IMR-90 (cell line): ENCODE data around the gene TMPRSS6. TPM values are rescaled to one million over a fixed set of nuclear protein-coding genes. Genes with fewer than 3 reads are reported as not detected.

Experiments
- ATAC-seq: fragments of 200-7000 bp; cut with Tn5 transposase; 2 replicates; pipeline ENCODE4 v1.9.1; 2020; ENCODE audit warnings: low read depth, mild to moderate bottlenecking, moderate library complexity
- BruUV-seq: library from RNA; stranded (reverse); fragments of 400-500 nt; replicated peaks from 2 replicates; lab custom pipeline; 2021; lab: Mats Ljungman, UMichigan
- CTCF ChIA-PET: fragments of 300-600 bp; formaldehyde crosslinking; extraction: SDS; loops from one replicate; lab custom pipeline; 2021; ENCODE audit warnings: antibody characterized with exemption; lab: Yijun Ruan, JAX
- POLR2A ChIA-PET: fragments of 300-600 bp; sonication (Branson Sonifier 250); formaldehyde crosslinking; loops from one replicate; lab custom pipeline; 2022; ENCODE audit warnings: antibody characterized with exemption; ENCODE audit not compliant: unreplicated experiment; lab: Charles Lee
- DNase-seq: peaks from one replicate; pipeline ENCODE4 v3.0.0; 2013
- H2AFZ ChIP-seq: replicated peaks from 2 replicates; pipeline ENCODE3; 2013; ENCODE audit warnings: low read length, mild to moderate bottlenecking; ENCODE audit not compliant: poor library complexity
- H2AK5ac ChIP-seq: 2 replicates; pipeline ENCODE4 v1.6.1; 2013; ENCODE audit warnings: low read depth, low read length, inconsistent platforms
- H2AK9ac ChIP-seq: replicated peaks from 2 replicates; pipeline ENCODE3; 2013; ENCODE audit warnings: mild to moderate bottlenecking, low read depth, low read length, moderate library complexity; ENCODE audit not compliant: poor library complexity
- H2BK120ac ChIP-seq: 2 replicates; pipeline ENCODE4 v1.6.1; 2013; ENCODE audit warnings: low read depth, low read length, inconsistent platforms
- H2BK15ac ChIP-seq: 3 replicates; pipeline ENCODE4 v1.6.1; 2013; ENCODE audit warnings: low read depth, low read length, inconsistent platforms
- H2BK20ac ChIP-seq: 2 replicates; pipeline ENCODE4 v1.6.1; 2013; ENCODE audit warnings: low read depth, mild to moderate bottlenecking, inconsistent platforms, low read length, moderate library complexity
- H2BK5ac ChIP-seq: 2 replicates; pipeline ENCODE4 v1.6.1; 2013; ENCODE audit warnings: mild to moderate bottlenecking, low read depth, low read length, inconsistent platforms; ENCODE audit not compliant: poor library complexity, severe bottlenecking
- H3K14ac ChIP-seq: replicated peaks from 2 replicates; pipeline ENCODE4 v1.6.1; 2013; ENCODE audit warnings: low read depth, low read length, inconsistent platforms
- H3K18ac ChIP-seq: 2 replicates; pipeline ENCODE4 v1.6.1; 2013; ENCODE audit warnings: low read depth, low read length, control low read depth
- H3K23ac ChIP-seq: 2 replicates; pipeline ENCODE4 v1.6.1; 2013; ENCODE audit warnings: low read depth, low read length, inconsistent platforms
- H3K27ac ChIP-seq: 2 replicates; pipeline ENCODE4 v1.5.1; 2013; ENCODE audit warnings: mild to moderate bottlenecking, control low read depth, low read length; ENCODE audit not compliant: insufficient read depth
- H3K27me3 ChIP-seq: 2 replicates; pipeline ENCODE4 v1.6.1; 2013; ENCODE audit warnings: low read length; ENCODE audit not compliant: control insufficient read depth, insufficient read depth
- H3K36me3 ChIP-seq: 2 replicates; pipeline ENCODE4 v1.6.1; 2013; ENCODE audit warnings: low read length, mixed read lengths; ENCODE audit not compliant: control insufficient read depth, insufficient read depth
- H3K4ac ChIP-seq: 2 replicates; pipeline ENCODE4 v1.6.1; 2013; ENCODE audit warnings: low read depth, low read length, inconsistent platforms
- H3K4me1 ChIP-seq: 2 replicates; pipeline ENCODE4 v1.6.1; 2013; ENCODE audit warnings: low read length, mixed read lengths; ENCODE audit not compliant: control insufficient read depth, insufficient read depth
- H3K4me2 ChIP-seq: 2 replicates; pipeline ENCODE4 v1.6.1; 2013; ENCODE audit warnings: low read depth, mild to moderate bottlenecking, control low read depth, low read length, moderate library complexity
- H3K4me3 ChIP-seq: 2 replicates; pipeline ENCODE4 v1.5.1; 2013; ENCODE audit warnings: low read depth, mild to moderate bottlenecking, control low read depth, low read length, moderate library complexity; ENCODE audit not compliant: insufficient read depth
- H3K56ac ChIP-seq: 2 replicates; pipeline ENCODE4 v1.6.1; 2013; ENCODE audit warnings: low read length, inconsistent platforms; ENCODE audit not compliant: insufficient read depth; ENCODE audit errors: extremely low read depth
- H3K79me1 ChIP-seq, 2 experiments: 2 replicates each; pipeline ENCODE4 v1.6.1; 2013; ENCODE audit warnings: low read length in 2 of 2, inconsistent platforms in 1 of 2, low read depth in 1 of 2
- H3K9ac ChIP-seq: 2 replicates; pipeline ENCODE4 v1.6.1; 2013; ENCODE audit warnings: low read depth, low read length, control low read depth
- H3K9me1 ChIP-seq: 2 replicates; pipeline ENCODE4 v1.6.1; 2013; ENCODE audit warnings: low read length, inconsistent platforms; ENCODE audit not compliant: insufficient read depth
- H3K9me3 ChIP-seq: 2 replicates; pipeline ENCODE4 v1.6.1; 2013; ENCODE audit warnings: low read length; ENCODE audit not compliant: control insufficient read depth, insufficient read depth
- H4K20me1 ChIP-seq: 2 replicates; pipeline ENCODE4 v1.6.1; 2013; ENCODE audit warnings: low read length, inconsistent platforms; ENCODE audit not compliant: insufficient read depth
- H4K5ac ChIP-seq: 2 replicates; pipeline ENCODE4 v1.6.1; 2013; ENCODE audit warnings: mild to moderate bottlenecking, low read depth, low read length, control low read depth
- H4K8ac ChIP-seq, 2 experiments: 2 replicates each; pipeline ENCODE4 v1.6.1; 2013; ENCODE audit warnings: low read depth in 2 of 2, low read length in 2 of 2, control low read depth in 1 of 2, inconsistent platforms in 1 of 2
- H4K91ac ChIP-seq: 2 replicates; pipeline ENCODE4 v1.6.1; 2013; ENCODE audit warnings: low read depth, low read length, inconsistent platforms; ENCODE audit not compliant: insufficient read depth
- BHLHE40 ChIP-seq: fragments of 150-350 bp; IDR thresholded peaks from 2 replicates; pipeline ENCODE4 v1.6.1; 2016; ENCODE audit warnings: mild to moderate bottlenecking, low read depth, low read length
- CEBPB ChIP-seq: IDR thresholded peaks from 2 replicates; pipeline ENCODE4 v1.6.1; 2012; ENCODE audit warnings: low read depth, low read length, improper control_type of control experiment
- MAFK ChIP-seq: IDR thresholded peaks from 2 replicates; pipeline ENCODE4 v1.6.1; 2012; ENCODE audit warnings: low read depth, low read length, improper control_type of control experiment
- MXI1 ChIP-seq: IDR thresholded peaks from 2 replicates; pipeline ENCODE4 v1.6.1; 2012; ENCODE audit warnings: low read depth, mild to moderate bottlenecking, low read length, moderate library complexity, borderline replicate concordance
- RAD21 ChIP-seq: IDR thresholded peaks from 2 replicates; pipeline ENCODE4 v1.6.1; 2012; ENCODE audit warnings: low read length, improper control_type of control experiment
- RCOR1 ChIP-seq: IDR thresholded peaks from 2 replicates; pipeline ENCODE4 v1.6.1; 2012; ENCODE audit warnings: mild to moderate bottlenecking, low read length, improper control_type of control experiment; ENCODE audit not compliant: insufficient replicate concordance
- RFX5 ChIP-seq: IDR thresholded peaks from 2 replicates; pipeline ENCODE4 v1.8.0; 2012; ENCODE audit warnings: low read depth, mild to moderate bottlenecking, low read length, moderate library complexity
- SMC3 ChIP-seq: fragments of 150-350 bp; IDR thresholded peaks from 2 replicates; pipeline ENCODE4 v1.6.1; 2016; ENCODE audit warnings: low read depth, mild to moderate bottlenecking, antibody characterized with exemption, low read length, moderate library complexity
- WGBS, 2 experiments: methylation state at CpG; one replicate each; pipeline versions ENCODE4 v1.1.5 to v1.1.7; 2013; ENCODE audit warnings: missing lambda C conversion rate in 2 of 2; ENCODE audit not compliant: insufficient read length in 1 of 2; ENCODE audit errors: extremely low coverage in 2 of 2; 5-methylcytosine and 5-hydroxymethylcytosine counted together
- dilution Hi-C: fragments of 300-500 bp; cut with HindIII; formaldehyde crosslinking; loops from one replicate; pipeline ENCODE4 v1.14.3; 2018; ENCODE audit warnings: low sequenced_read_pairs; ENCODE audit not compliant: unreplicated experiment
- in situ Hi-C: fragments of 300-500 bp; cut with MboI; formaldehyde crosslinking; loops from 3 replicates; pipeline ENCODE4 v1.14.3; 2019; ENCODE audit warnings: low sequenced_read_pairs, inconsistent platforms, mixed read lengths
- intact Hi-C: fragments of 100-400 bp; cut with micrococcal nuclease; formaldehyde crosslinking; loops from 2 replicates; pipeline ENCODE4 v1.10.0; 2022
- polyA plus RNA-seq, 3 experiments: library from polyadenylated mRNA; depleted of rRNA; stranded (reverse); fragments of >200 nt; gene quantifications; 2 replicates each; pipeline ENCODE4 v1.2.3, GENCODE V29; 2012; ENCODE audit warnings: low replicate concordance in 1 of 3
- total RNA-seq: library from RNA; depleted of rRNA; stranded (reverse); fragments of >200 nt; gene quantifications from 2 replicates; pipeline ENCODE4 v1.2.3, GENCODE V29; 2012
- TF ChIP-seq, protein P1 (sequence below): fragments of 150-350 bp; IDR thresholded peaks from 2 replicates; pipeline ENCODE4 v1.6.1; 2017; ENCODE audit warnings: mild to moderate bottlenecking, antibody characterized with exemption, low read length, low read depth

The TMPRSS6 gene
- total and polyA plus RNA-seq, 2 of the 4 experiments (the other 2 are of a cell fraction): not detected

DNA sequence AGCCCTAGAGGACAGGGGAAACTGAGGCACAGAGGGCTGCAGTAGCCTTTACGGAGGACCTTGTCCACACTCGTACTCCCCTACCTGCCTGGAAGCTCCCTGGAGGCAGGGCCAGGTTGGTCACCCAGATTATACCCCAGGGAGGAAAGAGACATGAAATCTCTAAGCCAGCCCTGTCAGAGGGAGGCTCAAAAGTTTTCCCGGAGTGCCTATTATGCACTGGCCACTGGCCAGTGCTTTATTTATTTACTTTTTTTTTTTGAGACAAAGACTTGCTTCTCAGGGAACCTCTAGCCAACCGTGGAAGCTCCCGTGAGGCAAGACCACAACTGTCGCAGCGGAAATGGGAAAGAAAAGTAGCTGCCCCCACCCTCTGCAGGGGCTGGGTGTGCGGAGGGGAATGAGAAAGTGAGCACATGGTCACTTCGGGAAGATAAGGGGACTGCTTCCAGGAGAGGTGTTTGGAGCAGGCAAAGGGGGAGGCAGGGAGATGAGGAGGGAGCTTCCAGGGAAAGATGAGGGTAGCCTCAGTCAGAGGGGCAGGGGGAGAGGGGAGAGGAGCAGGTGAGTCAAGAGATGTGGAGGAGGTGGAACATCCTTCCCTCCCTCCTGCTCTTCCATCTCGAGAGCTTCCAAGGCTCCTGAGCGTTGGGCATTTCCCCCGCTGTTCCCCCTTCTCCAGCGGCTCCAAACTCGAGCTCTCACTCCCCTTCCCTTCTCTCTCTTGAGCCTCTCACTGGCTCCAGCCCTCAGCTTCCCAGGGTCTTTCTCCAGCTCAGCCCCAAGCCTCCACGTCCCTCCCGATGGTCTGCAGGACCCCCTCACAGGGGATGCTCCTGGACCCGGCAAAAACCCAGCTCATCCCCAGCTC is 35.9 kb upstream of the TMPRSS6 start:
- TF ChIP-seq, protein P1, sequence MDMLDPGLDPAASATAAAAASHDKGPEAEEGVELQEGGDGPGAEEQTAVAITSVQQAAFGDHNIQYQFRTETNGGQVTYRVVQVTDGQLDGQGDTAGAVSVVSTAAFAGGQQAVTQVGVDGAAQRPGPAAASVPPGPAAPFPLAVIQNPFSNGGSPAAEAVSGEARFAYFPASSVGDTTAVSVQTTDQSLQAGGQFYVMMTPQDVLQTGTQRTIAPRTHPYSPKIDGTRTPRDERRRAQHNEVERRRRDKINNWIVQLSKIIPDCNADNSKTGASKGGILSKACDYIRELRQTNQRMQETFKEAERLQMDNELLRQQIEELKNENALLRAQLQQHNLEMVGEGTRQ: no peak
- TF ChIP-seq RFX5 (no peak), MXI1 (no peak), CEBPB (no peak), SMC3 (no peak), BHLHE40 (no peak), RCOR1 (no peak), RAD21 (no peak), MAFK (no peak)
- no peak overlapping the region for H2BK120ac ChIP-seq
- intact Hi-C loops (no loop called here), dilution Hi-C loops (no loop called here), in situ Hi-C loops (no loop called here)
- no peaks in the 10 kb centered on the region for H3K79me1 ChIP-seq
- peaks cover 50% of the 10 kb centered on the region for H3K27me3 ChIP-seq
- H4K5ac ChIP-seq: no peak overlapping the region
- H3K36me3 ChIP-seq: no peaks in the 10 kb centered on the region
- H2AFZ ChIP-seq: peak overlapping the region; percentile 61
- no TSS peak for BruUV-seq
- H3K4me2 ChIP-seq: no peak overlapping the region; the same call in 1 of the 2 replicates
- H3K56ac ChIP-seq: no peak overlapping the region
- H2BK20ac ChIP-seq: no peak overlapping the region
- POLR2A ChIA-PET: no interaction called here
- H2BK15ac ChIP-seq: no peak overlapping the region
- no peak overlapping the region for H2AK5ac ChIP-seq
- DNase-seq (peak; percentile 2), ATAC-seq (peak; percentile 11; the same call in 1 of the 2 replicates)
- CTCF ChIA-PET: no interaction called here
- H4K20me1 ChIP-seq: no peaks in the 10 kb centered on the region
- H3K23ac ChIP-seq: no peak overlapping the region; the same call in 1 of the 2 replicates
- 26% methylated on average over 10 of the region's 17 CpGs; no CpG with 5 or more reads in 1 of the 2 experiments for WGBS, 2 experiments
- peaks cover 2% of the 10 kb centered on the region; the same call in 1 of the 2 replicates for H3K4me1 ChIP-seq
- H3K27ac ChIP-seq: no peak overlapping the region
- no peak overlapping the region for H3K14ac ChIP-seq
- H3K9me3 ChIP-seq: no peaks in the 10 kb centered on the region
- H4K91ac ChIP-seq: no peak overlapping the region
- H3K9ac ChIP-seq: no peak overlapping the region
- no peaks in the 10 kb centered on the region for H3K9me1 ChIP-seq
- no peak overlapping the region for H2BK5ac ChIP-seq
- no peak overlapping the region for H3K18ac ChIP-seq
- no peak overlapping the region for H3K4ac ChIP-seq
- no peak overlapping the region for H3K4me3 ChIP-seq
- H2AK9ac ChIP-seq: peak overlapping the region; percentile 28
- no peak overlapping the region for H4K8ac ChIP-seq
